Measurements from ENCODE around the gene ALPK3.
"Not testable (repeated sequence)": the region's sequence is repeated elsewhere in the genome, so short reads cannot be mapped to it uniquely, and the experiment has no call there.

Gene ALPK3

GRCh38 chr15:84868037-84868880 lies 51.1 kb downstream of the ALPK3 start:
- no peak for DNase-seq (ENCODE audit: low read depth, low spot score)
- H3K27ac ChIP-seq = no peak overlapping the region

- no peak for DNase-seq (ENCODE audit: low read depth, low spot score)
- H3K27ac ChIP-seq = no peak overlapping the region
Observed at GRCh38 chr15:84869510-84869909, 52.4 kb downstream of the ALPK3 start.

- H3K27ac ChIP-seq = no peak overlapping the region
- DNase-seq (ENCODE audit: low read depth, low spot score) = no peak
Observed at GRCh38 chr15:84871428-84871985, 54.4 kb downstream of the ALPK3 start.

GRCh38 chr15:84872009-84872910 lies 55.1 kb downstream of the ALPK3 start:
- DNase-seq (ENCODE audit: low read depth, low spot score) = no peak
- no peak overlapping the region for H3K27ac ChIP-seq

- DNase-seq (ENCODE audit: low read depth, low spot score) = no peak
- H3K27ac ChIP-seq = no peak overlapping the region
Observed at GRCh38 chr15:84873997-84874396, 56.8 kb downstream of the ALPK3 start.

- H3K27ac ChIP-seq = no peak overlapping the region
- no peak for DNase-seq (ENCODE audit: low read depth, low spot score)
Observed at GRCh38 chr15:84874981-84875699, 58.0 kb downstream of the ALPK3 start.

- DNase-seq (ENCODE audit: low read depth, low spot score) = no peak
- no peak overlapping the region for H3K27ac ChIP-seq
Observed at GRCh38 chr15:84876269-84876668, 59.1 kb downstream of the ALPK3 start.

GRCh38 chr15:84877701-84878100 lies 60.5 kb downstream of the ALPK3 start:
- not testable (repeated sequence) for DNase-seq (ENCODE audit: low read depth, low spot score); H3K27ac ChIP-seq

- H3K27ac ChIP-seq = no peak overlapping the region
- no peak for DNase-seq (ENCODE audit: low read depth, low spot score)
Observed at GRCh38 chr15:84878504-84878903, 61.3 kb downstream of the ALPK3 start.

GRCh38 chr15:84879088-84879780 lies 62.1 kb downstream of the ALPK3 start:
- DNase-seq (ENCODE audit: low read depth, low spot score) = no peak
- no peak overlapping the region for H3K27ac ChIP-seq

- H3K27ac ChIP-seq = no peak overlapping the region
- no peak for DNase-seq (ENCODE audit: low read depth, low spot score)
Observed at GRCh38 chr15:84880007-84880406, 62.9 kb downstream of the ALPK3 start.

GRCh38 chr15:84880822-84881519 lies 63.8 kb downstream of the ALPK3 start:
- no peak overlapping the region for H3K27ac ChIP-seq
- no peak for DNase-seq (ENCODE audit: low read depth, low spot score)

- no peak for DNase-seq (ENCODE audit: low read depth, low spot score)
Observed at GRCh38 chr15:84881520-84881830, 64.3 kb downstream of the ALPK3 start.

GRCh38 chr15:84883466-84883865 lies 66.3 kb downstream of the ALPK3 start:
- DNase-seq (ENCODE audit: low read depth, low spot score) = no peak
- no peak overlapping the region for H3K27ac ChIP-seq

More at GRCh38 chr15:84881520-84881830, 64.3 kb downstream of the ALPK3 start:
- no peak overlapping the region for H3K27ac ChIP-seq

GRCh38 chr15:84883916-84884781 lies 67.0 kb downstream of the ALPK3 start, which contains the start of gene SLC28A1:
Gene SLC28A1 (plus strand): TSS chr15:84884662. CDS start chr15:84887761, 3,099 bp downstream.
- no peak within 1 kb of the TSS for H3K27ac ChIP-seq
- no peak for DNase-seq (ENCODE audit: low read depth, low spot score)

- DNase-seq (ENCODE audit: low read depth, low spot score) = no peak
- no peak overlapping the region for H3K27ac ChIP-seq
Observed at GRCh38 chr15:84885801-84886200, 68.6 kb downstream of the ALPK3 start.

GRCh38 chr15:84886211-84886983 lies 69.2 kb downstream of the ALPK3 start:
- no peak overlapping the region for H3K27ac ChIP-seq
- DNase-seq (ENCODE audit: low read depth, low spot score) = no peak

GRCh38 chr15:84886984-84887299 lies 69.8 kb downstream of the ALPK3 start:
- no peak for DNase-seq (ENCODE audit: low read depth, low spot score)
- no peak overlapping the region for H3K27ac ChIP-seq
